K562 (cell line): Measurements from ENCODE around the gene SEC24C. TPM values are rescaled to one million over a fixed set of nuclear protein-coding genes. Genes with fewer than 3 reads are reported as not detected.

Experiments
- ATAC-seq: fragments of 200-7000 bp; cut with Tn5 transposase; 3 replicates; pipeline ENCODE4 v1.9.1; 2020; ENCODE audit warnings: moderate library complexity
- BruUV-seq: library from RNA; stranded (reverse); fragments of 400-500 nt; replicated peaks from 2 replicates; lab custom pipeline; 2021; lab: Mats Ljungman, UMichigan
- CTCF ChIA-PET: fragments of 300-600 bp; formaldehyde crosslinking; extraction: SDS; loops from one replicate; lab custom pipeline; 2021; ENCODE audit warnings: low intra/inter-chr PET ratio; lab: Yijun Ruan, JAX
- POLR2A ChIA-PET: fragments of 300-600, 350-650 bp; sonication (Branson Sonifier 250); formaldehyde crosslinking; extraction: SDS; loops from one replicate; lab custom pipeline; 2021; ENCODE audit warnings: antibody characterized with exemption, inconsistent platforms; lab: Yijun Ruan, JAX
- DNase-seq, 4 experiments: peaks; one replicate each; pipeline versions ENCODE4 v3.0.0 to v3.0.0-alpha.2; 2011 to 2018; ENCODE audit warnings: low spot score in 3 of 4, mixed read lengths in 3 of 4; ENCODE audit errors: extremely low read depth in 1 of 4
- FAIRE-seq: peaks from 2 replicates; lab custom pipeline; 2011; peaks lifted over from hg19 to GRCh38; lab: Jason Lieb, UNC
- H2AFZ ChIP-seq: 2 replicates; pipeline ENCODE4 v1.6.0; 2011; ENCODE audit warnings: low read depth, low read length, control low read depth, inconsistent platforms
- H3K27ac ChIP-seq: fragments of 200-600 bp; 3 replicates; pipeline ENCODE4 v1.8.0; 2011; ENCODE audit warnings: low read depth, mild to moderate bottlenecking, control low read depth, inconsistent platforms, low read length, moderate library complexity, mixed read lengths; ENCODE audit errors: extremely low read depth
- H3K27me3 ChIP-seq, 2 experiments: fragments of 300-600 bp in 1 of 2; 2 replicates in 1 of 2; 3 replicates in 1 of 2; pipeline versions ENCODE4 v1.6.0 to v1.8.0; 2011; ENCODE audit warnings: inconsistent platforms in 2 of 2, low read length in 2 of 2, mild to moderate bottlenecking in 1 of 2, mixed read lengths in 1 of 2, moderate library complexity in 1 of 2; ENCODE audit not compliant: control insufficient read depth in 2 of 2, insufficient read depth in 2 of 2
- H3K36me3 ChIP-seq: fragments of 300-600 bp; 3 replicates; pipeline ENCODE4 v1.8.0; 2011; ENCODE audit warnings: mild to moderate bottlenecking, low read length, inconsistent platforms; ENCODE audit not compliant: control insufficient read depth, insufficient read depth
- H3K4me1 ChIP-seq, 2 experiments: fragments of 200-600 bp in 1 of 2; replicated peaks in 1 of 2; 2 replicates in 1 of 2; 3 replicates in 1 of 2; pipeline versions ENCODE4 v1.5.1 to v1.8.0; 2011; ENCODE audit warnings: inconsistent platforms in 2 of 2, low read length in 2 of 2, mild to moderate bottlenecking in 1 of 2, mixed read lengths in 1 of 2, moderate library complexity in 1 of 2; ENCODE audit not compliant: control insufficient read depth in 2 of 2, insufficient read depth in 2 of 2
- H3K4me2 ChIP-seq: 2 replicates; pipeline ENCODE4 v1.6.1; 2011; ENCODE audit warnings: low read length, control low read depth, inconsistent platforms, mixed read lengths; ENCODE audit not compliant: insufficient read depth
- H3K4me3 ChIP-seq: fragments of 200-600 bp; sonication (generic), shearing (Covaris generic); 2 replicates; pipeline ENCODE4 v1.5.1; 2016; ENCODE audit warnings: control low read depth, inconsistent platforms
- H3K79me2 ChIP-seq: fragments of 200-600 bp; 3 replicates; pipeline ENCODE4 v1.8.0; 2011; ENCODE audit warnings: low read length, inconsistent platforms; ENCODE audit not compliant: control insufficient read depth, insufficient read depth
- H3K9ac ChIP-seq, 2 experiments: 2 replicates each; pipeline versions ENCODE4 v1.6.0 to v1.6.1; 2011; ENCODE audit warnings: low read depth in 2 of 2, low read length in 2 of 2, control low read depth in 1 of 2, inconsistent platforms in 1 of 2, mild to moderate bottlenecking in 1 of 2, mixed read lengths in 1 of 2; ENCODE audit not compliant: insufficient read depth in 1 of 2
- H3K9me1 ChIP-seq: one replicate; pipeline ENCODE4 v1.6.0; 2011; ENCODE audit warnings: inconsistent platforms, mild to moderate bottlenecking, low read length, moderate library complexity; ENCODE audit not compliant: control insufficient read depth, insufficient read depth
- H3K9me3 ChIP-seq: replicated peaks from 2 replicates; pipeline ENCODE4 v1.5.1; 2011; ENCODE audit warnings: low read depth, low read length, inconsistent platforms; ENCODE audit not compliant: control insufficient read depth, insufficient read depth
- H4K20me1 ChIP-seq: replicated peaks from 2 replicates; pipeline ENCODE4 v1.6.1; 2011; ENCODE audit warnings: low read length, inconsistent platforms, mixed read lengths; ENCODE audit not compliant: control insufficient read depth, insufficient read depth
- CREM ChIP-seq: IDR thresholded peaks from 2 replicates; pipeline ENCODE4 v1.6.1; 2014; ENCODE audit warnings: antibody characterized with exemption, low read depth
- EP400 ChIP-seq: fragments of 450-650 bp; IDR thresholded peaks from 2 replicates; pipeline ENCODE4 v1.6.1; 2017; ENCODE audit warnings: antibody characterized with exemption, mild to moderate bottlenecking, moderate library complexity
- FOXA3 ChIP-seq, 2 experiments: fragments of 450-650 bp in 1 of 2; sonication (generic) in 1 of 2; formaldehyde crosslinking; IDR thresholded peaks in 1 of 2; conservative IDR thresholded peaks in 1 of 2; 2 replicates each; pipeline versions ENCODE4 v1.4.0 to v1.8.0; 2020 to 2022; ENCODE audit warnings: mild to moderate bottlenecking in 2 of 2, missing genetic modification reagents in 1 of 2
- KAT7 ChIP-seq: sonication (generic); formaldehyde crosslinking; IDR thresholded peaks from 2 replicates; pipeline ENCODE4 v1.8.0; 2022; ENCODE audit warnings: missing genetic modification reagents, mild to moderate bottlenecking, borderline replicate concordance
- KHSRP ChIP-seq: fragments of 450-650 bp; IDR thresholded peaks from 2 replicates; pipeline ENCODE4 v1.6.1; 2017
- KLF10 ChIP-seq: fragments of 250-450 bp; sonication (Bioruptor Pico); IDR thresholded peaks from 2 replicates; pipeline ENCODE4 v1.6.1; 2021; ENCODE audit warnings: matching md5 sums
- MXD1 ChIP-seq: fragments of 250-450 bp; sonication (Bioruptor Pico); IDR thresholded peaks from 2 replicates; pipeline ENCODE4 v1.8.0; 2021; ENCODE audit warnings: borderline replicate concordance, mild to moderate bottlenecking, moderate library complexity; ENCODE audit not compliant: poor library complexity, severe bottlenecking
- PKNOX1 ChIP-seq: fragments of 450-650 bp; IDR thresholded peaks from 2 replicates; pipeline ENCODE4 v1.6.1; 2016
- SETDB1 ChIP-seq: IDR thresholded peaks from one replicate; pipeline ENCODE4 v1.6.1; 2012; ENCODE audit warnings: low read length, control low read depth, inconsistent platforms
- SIN3A ChIP-seq, 2 experiments: fragments of 150-350 bp in 1 of 2; IDR thresholded peaks; 2 replicates each; pipeline ENCODE4 v1.6.1; 2011 to 2016; ENCODE audit warnings: borderline replicate concordance in 2 of 2, low read depth in 2 of 2, low read length in 2 of 2, mild to moderate bottlenecking in 2 of 2, moderate library complexity in 2 of 2; ENCODE audit not compliant: control insufficient read depth in 1 of 2
- ZBTB1 ChIP-seq: sonication (generic); formaldehyde crosslinking; IDR thresholded peaks from 2 replicates; pipeline ENCODE4 v1.8.1; 2023; ENCODE audit warnings: missing genetic modification reagents, low read depth, mild to moderate bottlenecking, borderline replicate concordance
- ZFP36 ChIP-seq: fragments of 150-350 bp; IDR thresholded peaks from 2 replicates; pipeline ENCODE4 v1.6.1; 2018; ENCODE audit warnings: low read length, low read depth; ENCODE audit not compliant: partially characterized antibody
- ZFPM2 ChIP-seq: fragments of 250-450 bp; sonication (Bioruptor Pico); IDR thresholded peaks from 2 replicates; pipeline ENCODE4 v1.5.1; 2022; ENCODE audit warnings: mild to moderate bottlenecking
- ZNF175 ChIP-seq: fragments of 200-800 bp; sonication (Bioruptor generic); IDR thresholded peaks from 2 replicates; pipeline ENCODE4 v1.6.1; 2016; ENCODE audit warnings: low read depth, mild to moderate bottlenecking, missing genetic modification characterization, missing compliant biosample characterization
- ZNF507 ChIP-seq: conservative IDR thresholded peaks from 2 replicates; pipeline ENCODE4 v1.6.1; 2017; ENCODE audit warnings: missing genetic modification characterization, missing compliant biosample characterization
- ZNF655 ChIP-seq: fragments of 250-450 bp; sonication (Bioruptor Pico); IDR thresholded peaks from 2 replicates; pipeline ENCODE4 v1.5.0; 2021
- ZNF766 ChIP-seq: fragments of 200-800 bp; sonication (Bioruptor generic); conservative IDR thresholded peaks from 2 replicates; pipeline ENCODE4 v1.6.1; 2016; ENCODE audit warnings: missing genetic modification characterization, missing compliant biosample characterization
- WGBS: fragments of 100-300 bp; shearing (Covaris generic); methylation state at CpG from one replicate; pipeline ENCODE4 v1.1.6; 2016; ENCODE audit warnings: low coverage, mixed read lengths; ENCODE audit not compliant: insufficient coverage; ENCODE audit errors: missing lambda C conversion rate; 5-methylcytosine and 5-hydroxymethylcytosine counted together
- in situ Hi-C: fragments of 300-500 bp; cut with MboI; formaldehyde crosslinking; loops from 4 replicates; pipeline ENCODE4 v1.15.0; 2018; ENCODE audit warnings: inconsistent platforms, mixed read lengths
- intact Hi-C: fragments of 100-400 bp; cut with micrococcal nuclease; formaldehyde crosslinking; loops from 2 replicates; pipeline ENCODE4 v1.14.2; 2022
- polyA plus RNA-seq, 8 experiments: library from polyadenylated mRNA; depleted of rRNA in 4 of 8; stranded (reverse) in 5 of 8; unstranded in 3 of 8; fragments of >200 nt; fragmentation: Nextera tagmentation in 2 of 8; fragmentation: Illumina TruSeq in 1 of 8; extraction: Ambion mirVana in 2 of 8; extraction: Trizol in 1 of 8; gene quantifications; 2 replicates each; pipeline versions ENCODE4 v1.2.1 to v1.2.3, GENCODE V29; 2011 to 2014; ENCODE audit warnings: inconsistent platforms in 1 of 8, missing spikeins in 1 of 8
- total RNA-seq, 7 experiments: library from RNA; depleted of rRNA in 6 of 7; stranded (reverse); fragments of >200 nt in 6 of 7; fragmentation: Illumina TruSeq in 2 of 7; extraction: Trizol in 2 of 7; gene quantifications; 2 replicates each; pipeline versions ENCODE4 v1.2.1 to v1.2.3, GENCODE V29; 2011 to 2021; ENCODE audit warnings: low replicate concordance in 1 of 7

SEC24C gene
- total and polyA plus RNA-seq, 9 of the 15 experiments (the other 6 are each of a cell fraction or from before 2014, with no cell fraction given) = 19.0 to 115 (median 70.5) TPM

DNA sequence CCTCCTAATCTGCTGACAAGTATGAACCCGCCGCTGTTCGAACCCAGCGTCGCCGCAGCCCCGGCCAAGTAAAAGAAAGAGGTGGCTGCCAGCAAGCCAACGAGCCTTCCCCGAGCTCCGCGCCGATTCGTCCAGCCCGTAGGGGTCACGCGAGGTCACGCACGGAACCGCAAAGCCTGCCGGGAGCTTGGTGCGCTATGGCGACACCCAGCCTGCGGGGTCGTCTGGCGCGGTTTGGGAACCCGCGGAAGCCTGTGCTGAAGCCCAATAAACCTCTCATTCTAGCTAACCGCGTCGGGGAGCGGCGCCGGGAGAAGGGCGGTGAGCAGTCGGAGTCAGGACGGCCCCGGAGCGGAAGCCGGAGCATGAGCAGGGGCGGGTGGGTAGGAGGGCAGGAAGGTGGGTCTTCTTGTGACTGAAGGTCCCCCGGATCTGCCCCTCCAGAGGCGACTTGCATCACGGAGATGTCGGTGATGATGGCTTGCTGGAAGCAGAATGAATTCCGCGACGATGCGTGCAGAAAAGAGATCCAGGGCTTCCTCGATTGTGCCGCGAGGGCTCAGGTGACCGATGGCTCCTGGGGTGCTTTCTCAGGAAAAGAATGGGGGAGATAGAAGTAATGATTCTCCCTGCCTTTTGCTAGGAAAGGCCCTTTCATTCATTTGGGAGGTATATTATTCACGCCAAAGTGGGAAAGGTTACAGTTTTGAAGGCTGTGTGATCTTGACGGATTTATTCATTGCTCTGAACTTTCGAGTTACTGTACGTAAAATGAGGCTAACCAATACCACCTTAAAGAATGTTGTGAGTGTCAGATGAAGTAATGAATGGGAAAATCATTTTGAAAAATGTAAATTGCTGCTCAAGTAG is 37.9 kb downstream of the SEC24C start, which contains the start of gene CHCHD1 (continued):
- TF ChIP-seq ZNF766 (CRISPR knock-in tag) (peak; percentile 98), ZNF507 (tag) (no peak)

- WGBS = 3% methylated on average over 2 of the region's 2 CpGs
- intact Hi-C loops = loop anchor here (10.0 kb wide), 1 partner anchor 322 kb away; no protein-coding TSS in a partner anchor
- Histone ChIP-seq H2AFZ (0 out of 2 replicates have a peak overlapping the region, but pooled peaks have one; percentile 94), H3K9me3 (no peaks in the 10 kb centered on the region), H3K9me1 (no peaks in the 10 kb centered on the region), H3K9ac (peak overlapping the region; percentile 31 to 96; a peak in 3 of 4 replicates), H3K4me3 (peak overlapping the region; percentile 81), H3K4me1 (peaks cover 17 to 35% of the 10 kb centered on the region in 2 experiments), H3K27ac (peak overlapping the region; percentile 92), H3K27me3 (no peaks in the 10 kb centered on the region), H4K20me1 (no peaks in the 10 kb centered on the region; the same call in 1 of the 2 replicates), H3K36me3 (peaks cover 35% of the 10 kb centered on the region), H3K4me2 (peak overlapping the region; percentile 96), H3K79me2 (peaks cover 82% of the 10 kb centered on the region)
- in situ Hi-C loops = no loop called here
- ChIA-PET CTCF (no interaction called here), POLR2A (interaction anchor here (1.2 to 6.7 kb wide), 7 partner anchors 11 to 218 kb away, joined by 3 to 113 read pairs (median 4); a partner anchor contains a TSS)
- no peak for DNase-seq
- no peak for ATAC-seq
- no peak for FAIRE-seq
- TSS peak; percentile 64 for BruUV-seq
- no peak for TF ChIP-seq SETDB1
- no peak for TF ChIP-seq KAT7 (CRISPR knock-in tag)
- peak; percentile 24; the same call in 1 of the 2 replicates for TF ChIP-seq PKNOX1
- no peak for TF ChIP-seq ZBTB1 (CRISPR knock-in tag)
- no peak for TF ChIP-seq ZNF655 (CRISPR knock-in tag)
- TF ChIP-seq KHSRP = no peak
- no peak for TF ChIP-seq CREM
- TF ChIP-seq EP400 = no peak
- TF ChIP-seq ZFP36 = no peak
- no peak for TF ChIP-seq KLF10 (CRISPR knock-in tag)
- TF ChIP-seq SIN3A (IDR thresholded peaks at IDR 0.05; ENCODE audit: borderline replicate concordance in 2 of 2, control insufficient read depth in 1 of 2, low read depth in 2 of 2, low read length in 2 of 2) = peak; percentile 39 to 51; a peak in 2 of 4 replicates
- TF ChIP-seq FOXA3 (CRISPR knock-in tag; conservative IDR thresholded peaks at IDR 0.05 in 1 of 2, IDR thresholded peaks at IDR 0.05 in 1 of 2) = 0 out of 4 replicates have a peak, but pooled peaks of 1 of the 2 experiments have one; percentile 4
- no peak for TF ChIP-seq ZNF175 (CRISPR knock-in tag)
- no peak for TF ChIP-seq ZFPM2 (CRISPR knock-in tag)
- TF ChIP-seq MXD1 (CRISPR knock-in tag) = no peak
Measured at GRCh38 chr10:73782749-73783085, 38.5 kb downstream of the SEC24C start.
